Measurements from ENCODE around the gene TACC2.

The TACC2 gene

DNA sequence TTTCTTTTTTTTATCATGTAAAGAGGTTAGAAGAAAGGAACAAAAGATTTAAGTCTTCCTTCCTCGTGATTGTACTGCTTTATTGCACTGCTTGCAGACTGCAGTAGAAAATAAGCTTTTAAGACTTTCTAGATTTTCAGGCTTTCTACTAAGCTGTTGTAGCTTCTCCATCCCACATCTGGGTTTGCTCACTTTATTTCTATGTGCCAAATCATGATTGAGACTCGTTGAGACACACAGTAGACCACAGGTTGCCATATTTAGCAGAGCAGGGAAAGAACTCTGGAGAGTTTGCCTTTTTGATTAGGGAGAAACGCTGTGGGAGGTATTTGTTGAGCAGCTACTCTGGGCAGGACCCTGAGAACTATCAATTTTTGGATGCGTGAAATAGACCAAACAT, 192.9 kb downstream of the TACC2 start:
- Histone ChIP-seq H3K4me1 (ENCODE audit: control insufficient read depth, insufficient read depth, low read depth, low read length) (peaks cover 16% of the 10 kb centered on the region), H3K27ac (ENCODE audit: low read length, poor library complexity, severe bottlenecking) (no peak overlapping the region), H2AFZ (ENCODE audit: low read depth, low read length) (no peak overlapping the region), H3K79me1 (replicated peaks; ENCODE audit: low read length, poor library complexity, severe bottlenecking) (peaks cover 27% of the 10 kb centered on the region), H3K23ac (ENCODE audit: low read length in 2 of 2) (no peak overlapping the region), H3K36me3 (ENCODE audit: control insufficient read depth in 1 of 2, insufficient read depth in 2 of 2, low read depth in 1 of 2, low read length in 2 of 2) (no peaks in the 10 kb centered on the region), H4K8ac (ENCODE audit: low read length) (no peak overlapping the region), H3K9me3 (ENCODE audit: control insufficient read depth, low read length) (no peaks in the 10 kb centered on the region), H3K4ac (ENCODE audit: low read depth in 1 of 2, low read length in 2 of 2) (no peak overlapping the region), H2BK15ac (ENCODE audit: low read depth, poor library complexity, severe bottlenecking) (no peak overlapping the region), H2BK120ac (ENCODE audit: low read depth, low read length) (no peak overlapping the region), H2BK12ac (ENCODE audit: low read length in 2 of 2) (no peak overlapping the region), H2AK5ac (ENCODE audit: low read length, severe bottlenecking) (no peak overlapping the region), H3K14ac (ENCODE audit: low read length in 2 of 2) (no peak overlapping the region), H2BK5ac (ENCODE audit: low read depth, low read length, poor library complexity, severe bottlenecking) (no peak overlapping the region), H3K4me3 (ENCODE audit: insufficient read depth in 1 of 2, low read depth in 1 of 2, low read length in 2 of 2) (no peak overlapping the region), H4K91ac (ENCODE audit: low read length) (no peak overlapping the region), H3K4me2 (ENCODE audit: low read length, poor library complexity, severe bottlenecking) (no peak overlapping the region), H3K9ac (ENCODE audit: low read length) (no peak overlapping the region), H3K27me3 (ENCODE audit: control insufficient read depth in 1 of 2, insufficient read depth in 1 of 2, low read length in 2 of 2) (no peaks in the 10 kb centered on the region), H3K18ac (ENCODE audit: low read depth in 1 of 2, low read length in 2 of 2) (no peak overlapping the region)
- DNase-seq: peak; percentile 27
- 62% methylated on average over 4 of the region's 4 CpGs for WGBS

DNA sequence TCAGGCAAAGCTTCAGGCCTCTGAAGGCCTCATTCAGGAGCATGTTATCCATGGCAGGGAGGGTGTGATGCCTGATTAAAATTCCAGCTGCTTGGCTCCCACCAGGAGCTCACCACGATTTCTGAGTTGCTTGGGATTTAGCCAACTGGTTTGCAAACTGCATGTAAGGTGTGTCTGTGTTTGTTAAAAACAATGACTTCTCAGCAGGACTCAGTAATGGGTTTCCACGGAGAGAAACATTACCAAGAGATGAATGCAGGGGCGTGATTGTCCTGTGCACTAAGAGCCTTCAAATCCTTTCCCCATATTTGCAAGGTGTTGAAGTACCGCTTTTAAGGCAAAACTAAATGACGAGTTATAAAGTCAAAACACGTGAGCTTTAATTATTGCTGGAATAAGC, 193.3 kb downstream of the TACC2 start:
- H2BK12ac ChIP-seq (ENCODE audit: low read length in 2 of 2): peak overlapping the region in 1 of 2 experiments; percentile 15
- DNase-seq: no peak

DNA sequence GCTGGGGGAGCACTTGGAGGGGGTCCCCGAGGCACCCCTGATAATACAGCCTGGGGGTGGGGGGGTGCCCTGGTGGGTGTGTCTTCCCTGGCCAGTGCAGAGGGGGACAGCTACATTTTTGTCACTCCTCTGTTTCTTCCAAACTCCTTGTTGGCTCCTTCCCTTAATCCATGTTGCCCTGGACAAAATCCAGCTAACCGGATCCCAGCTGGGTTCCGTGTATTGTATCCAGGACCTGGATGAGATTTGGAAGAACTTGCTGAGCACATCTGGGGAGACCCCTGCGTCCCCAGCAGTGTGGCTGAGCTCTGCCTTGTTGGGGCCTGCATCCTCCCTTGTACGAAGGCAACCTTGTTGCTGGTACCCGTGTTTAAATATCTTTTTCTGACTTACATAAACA, 195.3 kb downstream of the TACC2 start:
- no peak overlapping the region for H4K91ac ChIP-seq (ENCODE audit: low read length)
- H3K36me3 ChIP-seq (ENCODE audit: control insufficient read depth in 1 of 2, insufficient read depth in 2 of 2, low read depth in 1 of 2, low read length in 2 of 2): no peaks in the 10 kb centered on the region
- no peaks in the 10 kb centered on the region for H3K9me3 ChIP-seq (ENCODE audit: control insufficient read depth, low read length)
- no peak overlapping the region for H3K23ac ChIP-seq (ENCODE audit: low read length in 2 of 2)
- no peak overlapping the region for H4K8ac ChIP-seq (ENCODE audit: low read length)
- peak overlapping the region; percentile 56 for H2BK15ac ChIP-seq (ENCODE audit: low read depth, poor library complexity, severe bottlenecking)
- no peak overlapping the region for H2BK12ac ChIP-seq (ENCODE audit: low read length in 2 of 2)
- H3K14ac ChIP-seq (ENCODE audit: low read length in 2 of 2): no peak overlapping the region
- peak overlapping the region in 1 of 2 experiments; percentile 30 for H3K18ac ChIP-seq (ENCODE audit: low read depth in 1 of 2, low read length in 2 of 2)
- no peak overlapping the region for H3K27ac ChIP-seq (ENCODE audit: low read length, poor library complexity, severe bottlenecking)
- no peak overlapping the region for H3K9ac ChIP-seq (ENCODE audit: low read length)
- H2BK5ac ChIP-seq (ENCODE audit: low read depth, low read length, poor library complexity, severe bottlenecking): no peak overlapping the region
- H3K4me2 ChIP-seq (ENCODE audit: low read length, poor library complexity, severe bottlenecking): no peak overlapping the region
- H3K79me1 ChIP-seq (replicated peaks; ENCODE audit: low read length, poor library complexity, severe bottlenecking): peaks cover 35% of the 10 kb centered on the region
- H3K4me1 ChIP-seq (ENCODE audit: control insufficient read depth, insufficient read depth, low read depth, low read length): peaks cover 23% of the 10 kb centered on the region
- H2AFZ ChIP-seq (ENCODE audit: low read depth, low read length): no peak overlapping the region
- peak overlapping the region; percentile 58 for H2AK5ac ChIP-seq (ENCODE audit: low read length, severe bottlenecking)
- DNase-seq: no peak
- H3K4me3 ChIP-seq (ENCODE audit: insufficient read depth in 1 of 2, low read depth in 1 of 2, low read length in 2 of 2): no peak overlapping the region
- H2BK120ac ChIP-seq (ENCODE audit: low read depth, low read length): no peak overlapping the region
- 98% methylated on average over 4 of the region's 6 CpGs for WGBS
- H3K4ac ChIP-seq (ENCODE audit: low read depth in 1 of 2, low read length in 2 of 2): no peak overlapping the region
- no peaks in the 10 kb centered on the region for H3K27me3 ChIP-seq (ENCODE audit: control insufficient read depth in 1 of 2, insufficient read depth in 1 of 2, low read length in 2 of 2)

More for the DNA sequence above, 193.3 kb downstream of the TACC2 start:
- no peak overlapping the region for H2BK120ac ChIP-seq (ENCODE audit: low read depth, low read length)
- no peaks in the 10 kb centered on the region for H3K27me3 ChIP-seq (ENCODE audit: control insufficient read depth in 1 of 2, insufficient read depth in 1 of 2, low read length in 2 of 2)
- H3K23ac ChIP-seq (ENCODE audit: low read length in 2 of 2): no peak overlapping the region
- no peaks in the 10 kb centered on the region for H3K36me3 ChIP-seq (ENCODE audit: control insufficient read depth in 1 of 2, insufficient read depth in 2 of 2, low read depth in 1 of 2, low read length in 2 of 2)
- no peak overlapping the region for H3K9ac ChIP-seq (ENCODE audit: low read length)
- no peak overlapping the region for H3K4ac ChIP-seq (ENCODE audit: low read depth in 1 of 2, low read length in 2 of 2)
- WGBS: 71% methylated on average over 6 of the region's 6 CpGs
- no peak overlapping the region for H3K4me2 ChIP-seq (ENCODE audit: low read length, poor library complexity, severe bottlenecking)
- H3K14ac ChIP-seq (ENCODE audit: low read length in 2 of 2): no peak overlapping the region
- H4K8ac ChIP-seq (ENCODE audit: low read length): no peak overlapping the region
- H2BK15ac ChIP-seq (ENCODE audit: low read depth, poor library complexity, severe bottlenecking): no peak overlapping the region
- H3K4me3 ChIP-seq (ENCODE audit: insufficient read depth in 1 of 2, low read depth in 1 of 2, low read length in 2 of 2): no peak overlapping the region
- no peaks in the 10 kb centered on the region for H3K9me3 ChIP-seq (ENCODE audit: control insufficient read depth, low read length)
- H3K4me1 ChIP-seq (ENCODE audit: control insufficient read depth, insufficient read depth, low read depth, low read length): peaks cover 20% of the 10 kb centered on the region
- H2AFZ ChIP-seq (ENCODE audit: low read depth, low read length): no peak overlapping the region
- H3K27ac ChIP-seq (ENCODE audit: low read length, poor library complexity, severe bottlenecking): no peak overlapping the region
- no peak overlapping the region for H2AK5ac ChIP-seq (ENCODE audit: low read length, severe bottlenecking)
- H2BK5ac ChIP-seq (ENCODE audit: low read depth, low read length, poor library complexity, severe bottlenecking): no peak overlapping the region
- peaks cover 28% of the 10 kb centered on the region for H3K79me1 ChIP-seq (replicated peaks; ENCODE audit: low read length, poor library complexity, severe bottlenecking)
- H4K91ac ChIP-seq (ENCODE audit: low read length): no peak overlapping the region
- H3K18ac ChIP-seq (ENCODE audit: low read depth in 1 of 2, low read length in 2 of 2): peak overlapping the region in 1 of 2 experiments; percentile 15

DNA sequence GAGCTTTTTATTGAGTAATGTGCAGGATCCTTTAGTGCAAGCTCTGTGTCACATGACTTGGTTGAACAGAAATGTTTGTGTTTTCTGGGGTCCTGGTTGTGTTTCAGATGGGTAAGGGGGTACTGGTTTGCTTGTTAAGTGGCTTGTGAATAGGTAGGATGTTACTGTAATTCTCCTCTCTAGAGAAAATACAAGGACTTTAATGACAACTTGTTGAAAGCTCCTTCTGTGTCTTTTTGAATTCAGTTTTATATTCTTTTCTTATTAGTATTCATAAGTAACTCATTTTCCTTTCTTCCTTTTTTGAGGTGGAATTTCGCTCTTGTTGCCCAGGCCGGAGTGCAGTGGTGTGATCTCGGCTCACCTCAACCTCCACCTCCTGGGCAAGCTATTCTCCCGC, 196.7 kb downstream of the TACC2 start:
- H3K36me3 ChIP-seq (ENCODE audit: control insufficient read depth in 1 of 2, insufficient read depth in 2 of 2, low read depth in 1 of 2, low read length in 2 of 2): no peaks in the 10 kb centered on the region

More for the DNA sequence above, 196.7 kb downstream of the TACC2 start:
- H3K4ac ChIP-seq (ENCODE audit: low read depth in 1 of 2, low read length in 2 of 2): no peak overlapping the region
- H3K79me1 ChIP-seq (replicated peaks; ENCODE audit: low read length, poor library complexity, severe bottlenecking): peaks cover 35% of the 10 kb centered on the region
- no peak overlapping the region for H3K14ac ChIP-seq (ENCODE audit: low read length in 2 of 2)
- DNase-seq: no peak
- no peak overlapping the region for H3K4me2 ChIP-seq (ENCODE audit: low read length, poor library complexity, severe bottlenecking)
- no peak overlapping the region for H3K18ac ChIP-seq (ENCODE audit: low read depth in 1 of 2, low read length in 2 of 2)
- peaks cover 28% of the 10 kb centered on the region for H3K4me1 ChIP-seq (ENCODE audit: control insufficient read depth, insufficient read depth, low read depth, low read length)
- H4K8ac ChIP-seq (ENCODE audit: low read length): no peak overlapping the region
- no peak overlapping the region for H3K4me3 ChIP-seq (ENCODE audit: insufficient read depth in 1 of 2, low read depth in 1 of 2, low read length in 2 of 2)
- 98% methylated on average over 4 of the region's 4 CpGs for WGBS
- no peak overlapping the region for H2AK5ac ChIP-seq (ENCODE audit: low read length, severe bottlenecking)
- no peak overlapping the region for H3K23ac ChIP-seq (ENCODE audit: low read length in 2 of 2)
- no peak overlapping the region for H4K91ac ChIP-seq (ENCODE audit: low read length)
- no peak overlapping the region for H2AFZ ChIP-seq (ENCODE audit: low read depth, low read length)
- H2BK15ac ChIP-seq (ENCODE audit: low read depth, poor library complexity, severe bottlenecking): no peak overlapping the region
- no peak overlapping the region for H2BK12ac ChIP-seq (ENCODE audit: low read length in 2 of 2)
- H3K9me3 ChIP-seq (ENCODE audit: control insufficient read depth, low read length): no peaks in the 10 kb centered on the region
- H3K27ac ChIP-seq (ENCODE audit: low read length, poor library complexity, severe bottlenecking): no peak overlapping the region
- H2BK5ac ChIP-seq (ENCODE audit: low read depth, low read length, poor library complexity, severe bottlenecking): no peak overlapping the region
- H2BK120ac ChIP-seq (ENCODE audit: low read depth, low read length): no peak overlapping the region
- no peaks in the 10 kb centered on the region for H3K27me3 ChIP-seq (ENCODE audit: control insufficient read depth in 1 of 2, insufficient read depth in 1 of 2, low read length in 2 of 2)
- no peak overlapping the region for H3K9ac ChIP-seq (ENCODE audit: low read length)

Data from mesenchymal stem cell (in vitro differentiated cells and primary cell).